GM19452 (cell line): ENCODE results near the gene DNM1.

Experiments used
- ATAC-seq: cut with Tn5 transposase; IDR thresholded peaks from one replicate; pipeline ENCODE4 v1.9.1; 2021; ENCODE audit not compliant: unreplicated experiment

Gene DNM1

GRCh38 chr9:128304136-128304970 is 101.2 kb downstream of the DNM1 start:
- no peak for ATAC-seq
